ENCODE data around the gene ZNF670. TPM values are rescaled to one million over a fixed set of nuclear protein-coding genes. Genes with fewer than 3 reads are reported as not detected.
A peak's percentile ranks its signal among the peaks of the same experiment; 100 is the strongest.

ZNF670 gene
- total RNA-seq, 1 donor from 2014 or later, result 8.5 TPM

- peaks cover 55% of the 10 kb centered on the region for H3K36me3 Mint-ChIP-seq
- H3K9me3 Mint-ChIP-seq, result peaks cover 10% of the 10 kb centered on the region
- H3K4me3 Mint-ChIP-seq, result peak overlapping the region; percentile 29
- H3K4me1 Mint-ChIP-seq (ENCODE audit: unreplicated experiment), result peaks cover 16% of the 10 kb centered on the region
- H3K27ac Mint-ChIP-seq, result no peak overlapping the region
- TF ChIP-seq CTCF (conservative IDR thresholded peaks at IDR 0.05), result no peak
- H3K27me3 Mint-ChIP-seq, result no peaks in the 10 kb centered on the region
- DNase-seq (ENCODE audit: extremely low spot score, unreplicated experiment), result no peak
Observed at GRCh38 chr1:247100676-247101279, 22.2 kb upstream of the ZNF670 start.

GRCh38 chr1:247096958-247097357 is 18.3 kb upstream of the ZNF670 start:
- no peak for DNase-seq (ENCODE audit: extremely low spot score, unreplicated experiment)
- no peak for TF ChIP-seq CTCF (conservative IDR thresholded peaks at IDR 0.05)
- Mint-ChIP-seq H3K4me3 (no peak overlapping the region), H3K36me3 (peaks cover 44% of the 10 kb centered on the region), H3K27ac (no peak overlapping the region), H3K9me3 (peaks cover 9% of the 10 kb centered on the region), H3K27me3 (no peaks in the 10 kb centered on the region), H3K4me1 (ENCODE audit: unreplicated experiment) (no peaks in the 10 kb centered on the region)

- Mint-ChIP-seq H3K36me3 (peaks cover 40% of the 10 kb centered on the region), H3K4me3 (no peak overlapping the region), H3K27ac (no peak overlapping the region), H3K4me1 (ENCODE audit: unreplicated experiment) (no peaks in the 10 kb centered on the region), H3K9me3 (peaks cover 9% of the 10 kb centered on the region), H3K27me3 (no peaks in the 10 kb centered on the region)
- no peak for DNase-seq (ENCODE audit: extremely low spot score, unreplicated experiment)
- no peak for TF ChIP-seq CTCF (conservative IDR thresholded peaks at IDR 0.05)
Observed at GRCh38 chr1:247096544-247096943, 17.9 kb upstream of the ZNF670 start.

- Mint-ChIP-seq H3K4me1 (ENCODE audit: unreplicated experiment) (no peaks in the 10 kb centered on the region), H3K27me3 (no peaks in the 10 kb centered on the region)
- no peak for TF ChIP-seq CTCF (conservative IDR thresholded peaks at IDR 0.05)
Observed at GRCh38 chr1:247096112-247096511, 17.5 kb upstream of the ZNF670 start.

GRCh38 chr1:247090455-247090854 is 11.8 kb upstream of the ZNF670 start:
- no peaks in the 10 kb centered on the region for H3K36me3 Mint-ChIP-seq
- no peaks in the 10 kb centered on the region for H3K9me3 Mint-ChIP-seq
- no peaks in the 10 kb centered on the region for H3K4me1 Mint-ChIP-seq (ENCODE audit: unreplicated experiment)
- no peaks in the 10 kb centered on the region for H3K27me3 Mint-ChIP-seq
- no peak overlapping the region for H3K27ac Mint-ChIP-seq
- DNase-seq (ENCODE audit: extremely low spot score, unreplicated experiment), result peak; percentile 52
- H3K4me3 Mint-ChIP-seq, result no peak overlapping the region
- no peak for TF ChIP-seq CTCF (conservative IDR thresholded peaks at IDR 0.05)

More at GRCh38 chr1:247096112-247096511, 17.5 kb upstream of the ZNF670 start:
- no peak for DNase-seq (ENCODE audit: extremely low spot score, unreplicated experiment)
- peaks cover 36% of the 10 kb centered on the region for H3K36me3 Mint-ChIP-seq
- H3K4me3 Mint-ChIP-seq, result no peak overlapping the region
- no peak overlapping the region for H3K27ac Mint-ChIP-seq
- peaks cover 9% of the 10 kb centered on the region for H3K9me3 Mint-ChIP-seq
